IMR-90 (cell line): ENCODE results near the gene TAL1. TPM values are rescaled to one million over a fixed set of nuclear protein-coding genes. Genes with fewer than 3 reads are reported as not detected.

Experiments used
- ATAC-seq: fragments of 200-7000 bp; cut with Tn5 transposase; 2 replicates; pipeline ENCODE4 v1.9.1; 2020; ENCODE audit warnings: low read depth, mild to moderate bottlenecking, moderate library complexity
- BruUV-seq: library from RNA; stranded (reverse); fragments of 400-500 nt; replicated peaks from 2 replicates; lab custom pipeline; 2021; lab: Mats Ljungman, UMichigan
- CTCF ChIA-PET: fragments of 300-600 bp; formaldehyde crosslinking; extraction: SDS; loops from one replicate; lab custom pipeline; 2021; ENCODE audit warnings: antibody characterized with exemption; lab: Yijun Ruan, JAX
- POLR2A ChIA-PET: fragments of 300-600 bp; sonication (Branson Sonifier 250); formaldehyde crosslinking; loops from one replicate; lab custom pipeline; 2022; ENCODE audit warnings: antibody characterized with exemption; ENCODE audit not compliant: unreplicated experiment; lab: Charles Lee
- DNase-seq: peaks from one replicate; pipeline ENCODE4 v3.0.0; 2013
- H2AFZ ChIP-seq: replicated peaks from 2 replicates; pipeline ENCODE3; 2013; ENCODE audit warnings: low read length, mild to moderate bottlenecking; ENCODE audit not compliant: poor library complexity
- H2AK5ac ChIP-seq: 2 replicates; pipeline ENCODE4 v1.6.1; 2013; ENCODE audit warnings: low read depth, low read length, inconsistent platforms
- H2AK9ac ChIP-seq: replicated peaks from 2 replicates; pipeline ENCODE3; 2013; ENCODE audit warnings: mild to moderate bottlenecking, low read depth, low read length, moderate library complexity; ENCODE audit not compliant: poor library complexity
- H2BK120ac ChIP-seq: 2 replicates; pipeline ENCODE4 v1.6.1; 2013; ENCODE audit warnings: low read depth, low read length, inconsistent platforms
- H2BK15ac ChIP-seq: 3 replicates; pipeline ENCODE4 v1.6.1; 2013; ENCODE audit warnings: low read depth, low read length, inconsistent platforms
- H2BK20ac ChIP-seq: 2 replicates; pipeline ENCODE4 v1.6.1; 2013; ENCODE audit warnings: low read depth, mild to moderate bottlenecking, inconsistent platforms, low read length, moderate library complexity
- H2BK5ac ChIP-seq: 2 replicates; pipeline ENCODE4 v1.6.1; 2013; ENCODE audit warnings: mild to moderate bottlenecking, low read depth, low read length, inconsistent platforms; ENCODE audit not compliant: poor library complexity, severe bottlenecking
- H3K14ac ChIP-seq: replicated peaks from 2 replicates; pipeline ENCODE4 v1.6.1; 2013; ENCODE audit warnings: low read depth, low read length, inconsistent platforms
- H3K18ac ChIP-seq: 2 replicates; pipeline ENCODE4 v1.6.1; 2013; ENCODE audit warnings: low read depth, low read length, control low read depth
- H3K23ac ChIP-seq: 2 replicates; pipeline ENCODE4 v1.6.1; 2013; ENCODE audit warnings: low read depth, low read length, inconsistent platforms
- H3K27ac ChIP-seq: 2 replicates; pipeline ENCODE4 v1.5.1; 2013; ENCODE audit warnings: mild to moderate bottlenecking, control low read depth, low read length; ENCODE audit not compliant: insufficient read depth
- H3K27me3 ChIP-seq: 2 replicates; pipeline ENCODE4 v1.6.1; 2013; ENCODE audit warnings: low read length; ENCODE audit not compliant: control insufficient read depth, insufficient read depth
- H3K36me3 ChIP-seq: 2 replicates; pipeline ENCODE4 v1.6.1; 2013; ENCODE audit warnings: low read length, mixed read lengths; ENCODE audit not compliant: control insufficient read depth, insufficient read depth
- H3K4ac ChIP-seq: 2 replicates; pipeline ENCODE4 v1.6.1; 2013; ENCODE audit warnings: low read depth, low read length, inconsistent platforms
- H3K4me1 ChIP-seq: 2 replicates; pipeline ENCODE4 v1.6.1; 2013; ENCODE audit warnings: low read length, mixed read lengths; ENCODE audit not compliant: control insufficient read depth, insufficient read depth
- H3K4me2 ChIP-seq: 2 replicates; pipeline ENCODE4 v1.6.1; 2013; ENCODE audit warnings: low read depth, mild to moderate bottlenecking, control low read depth, low read length, moderate library complexity
- H3K4me3 ChIP-seq: 2 replicates; pipeline ENCODE4 v1.5.1; 2013; ENCODE audit warnings: low read depth, mild to moderate bottlenecking, control low read depth, low read length, moderate library complexity; ENCODE audit not compliant: insufficient read depth
- H3K56ac ChIP-seq: 2 replicates; pipeline ENCODE4 v1.6.1; 2013; ENCODE audit warnings: low read length, inconsistent platforms; ENCODE audit not compliant: insufficient read depth; ENCODE audit errors: extremely low read depth
- H3K79me1 ChIP-seq, 2 experiments: 2 replicates each; pipeline ENCODE4 v1.6.1; 2013; ENCODE audit warnings: low read length in 2 of 2, inconsistent platforms in 1 of 2, low read depth in 1 of 2
- H3K9ac ChIP-seq: 2 replicates; pipeline ENCODE4 v1.6.1; 2013; ENCODE audit warnings: low read depth, low read length, control low read depth
- H3K9me1 ChIP-seq: 2 replicates; pipeline ENCODE4 v1.6.1; 2013; ENCODE audit warnings: low read length, inconsistent platforms; ENCODE audit not compliant: insufficient read depth
- H3K9me3 ChIP-seq: 2 replicates; pipeline ENCODE4 v1.6.1; 2013; ENCODE audit warnings: low read length; ENCODE audit not compliant: control insufficient read depth, insufficient read depth
- H4K20me1 ChIP-seq: 2 replicates; pipeline ENCODE4 v1.6.1; 2013; ENCODE audit warnings: low read length, inconsistent platforms; ENCODE audit not compliant: insufficient read depth
- H4K5ac ChIP-seq: 2 replicates; pipeline ENCODE4 v1.6.1; 2013; ENCODE audit warnings: mild to moderate bottlenecking, low read depth, low read length, control low read depth
- H4K8ac ChIP-seq, 2 experiments: 2 replicates each; pipeline ENCODE4 v1.6.1; 2013; ENCODE audit warnings: low read depth in 2 of 2, low read length in 2 of 2, control low read depth in 1 of 2, inconsistent platforms in 1 of 2
- H4K91ac ChIP-seq: 2 replicates; pipeline ENCODE4 v1.6.1; 2013; ENCODE audit warnings: low read depth, low read length, inconsistent platforms; ENCODE audit not compliant: insufficient read depth
- CEBPB ChIP-seq: IDR thresholded peaks from 2 replicates; pipeline ENCODE4 v1.6.1; 2012; ENCODE audit warnings: low read depth, low read length, improper control_type of control experiment
- CHD1 ChIP-seq: IDR thresholded peaks from 2 replicates; pipeline ENCODE4 v1.6.1; 2012; ENCODE audit warnings: low read depth, low read length, improper control_type of control experiment
- FOS ChIP-seq: fragments of 150-350 bp; IDR thresholded peaks from 2 replicates; pipeline ENCODE4 v1.6.1; 2016; ENCODE audit warnings: low read depth, low read length
- WGBS, 2 experiments: methylation state at CpG; one replicate each; pipeline versions ENCODE4 v1.1.5 to v1.1.7; 2013; ENCODE audit warnings: missing lambda C conversion rate in 2 of 2; ENCODE audit not compliant: insufficient read length in 1 of 2; ENCODE audit errors: extremely low coverage in 2 of 2; 5-methylcytosine and 5-hydroxymethylcytosine counted together
- dilution Hi-C: fragments of 300-500 bp; cut with HindIII; formaldehyde crosslinking; loops from one replicate; pipeline ENCODE4 v1.14.3; 2018; ENCODE audit warnings: low sequenced_read_pairs; ENCODE audit not compliant: unreplicated experiment
- in situ Hi-C: fragments of 300-500 bp; cut with MboI; formaldehyde crosslinking; loops from 3 replicates; pipeline ENCODE4 v1.14.3; 2019; ENCODE audit warnings: low sequenced_read_pairs, inconsistent platforms, mixed read lengths
- intact Hi-C: fragments of 100-400 bp; cut with micrococcal nuclease; formaldehyde crosslinking; loops from 2 replicates; pipeline ENCODE4 v1.10.0; 2022
- polyA plus RNA-seq, 3 experiments: library from polyadenylated mRNA; depleted of rRNA; stranded (reverse); fragments of >200 nt; gene quantifications; 2 replicates each; pipeline ENCODE4 v1.2.3, GENCODE V29; 2012; ENCODE audit warnings: low replicate concordance in 1 of 3
- total RNA-seq: library from RNA; depleted of rRNA; stranded (reverse); fragments of >200 nt; gene quantifications from 2 replicates; pipeline ENCODE4 v1.2.3, GENCODE V29; 2012

Gene TAL1
- total and polyA plus RNA-seq, 2 of the 4 experiments (the other 2 are of a cell fraction), result not detected

- Histone ChIP-seq H3K4me3 (no peak overlapping the region), H2AFZ (no peak overlapping the region), H3K27ac (no peak overlapping the region), H2AK9ac (no peak overlapping the region), H3K18ac (no peak overlapping the region), H3K9ac (no peak overlapping the region), H4K91ac (no peak overlapping the region), H3K9me1 (peaks cover 2% of the 10 kb centered on the region; the same call in 1 of the 2 replicates), H3K4ac (no peak overlapping the region), H3K4me1 (no peaks in the 10 kb centered on the region), H2BK15ac (no peak overlapping the region), H4K8ac (no peak overlapping the region), H3K14ac (no peak overlapping the region), H3K9me3 (no peaks in the 10 kb centered on the region), H3K23ac (no peak overlapping the region), H2AK5ac (no peak overlapping the region), H3K79me1 (peaks cover 17 to 22% of the 10 kb centered on the region in 2 experiments), H2BK120ac (no peak overlapping the region), H4K5ac (no peak overlapping the region), H3K27me3 (no peaks in the 10 kb centered on the region), H4K20me1 (no peaks in the 10 kb centered on the region; the same call in 1 of the 2 replicates), H2BK5ac (no peak overlapping the region), H3K36me3 (peaks cover 6% of the 10 kb centered on the region), H2BK20ac (no peak overlapping the region), H3K4me2 (no peak overlapping the region), H3K56ac (no peak overlapping the region)
- ChIA-PET POLR2A (interaction anchor here (1.1 kb wide), 1 partner anchor 14 kb away, joined by 3 read pairs; no protein-coding TSS in a partner anchor), CTCF (no interaction called here)
- dilution Hi-C loops (no loop called here), intact Hi-C loops (no loop called here), in situ Hi-C loops (no loop called here)
- BruUV-seq, result no TSS peak
- DNase-seq, result no peak
- TF ChIP-seq CEBPB, result 0 out of 2 replicates have a peak, but pooled peaks have one; percentile 1
- no peak for TF ChIP-seq CHD1
- no peak for TF ChIP-seq FOS
- no peak for ATAC-seq
- WGBS, 2 experiments, result no CpG with 5 or more reads among the region's 2 CpGs
These were observed 44.8 kb upstream of the TAL1 start for GRCh38 chr1:47276850-47277249.
